ENCODE results near the gene BLACAT1.
"Not testable (repeated sequence)": the region's sequence is repeated elsewhere in the genome, so short reads cannot be mapped to it uniquely, and the experiment has no call there.

The BLACAT1 gene

GRCh38 chr1:205438213-205439158 is 17.4 kb downstream of the BLACAT1 start:
- no peak for FAIRE-seq

GRCh38 chr1:205437570-205437969 is 18.3 kb downstream of the BLACAT1 start:
- no peak for FAIRE-seq

GRCh38 chr1:205436776-205437410 is 19.0 kb downstream of the BLACAT1 start:
- no peak for FAIRE-seq

GRCh38 chr1:205435578-205436573 is 20.0 kb downstream of the BLACAT1 start:
- no peak for FAIRE-seq

- FAIRE-seq, result no peak
Measured at GRCh38 chr1:205434738-205435137, 21.1 kb downstream of the BLACAT1 start.

GRCh38 chr1:205432692-205433091 is 23.2 kb downstream of the BLACAT1 start:
- not testable (repeated sequence) for FAIRE-seq

GRCh38 chr1:205432116-205432515 is 23.7 kb downstream of the BLACAT1 start:
- no peak for FAIRE-seq

- no peak for FAIRE-seq
Measured at GRCh38 chr1:205430696-205431305, 25.0 kb downstream of the BLACAT1 start.

- no peak for FAIRE-seq
Measured at GRCh38 chr1:205429762-205430695, 25.8 kb downstream of the BLACAT1 start.

- FAIRE-seq, result no peak
Measured at GRCh38 chr1:205424901-205425600, 30.8 kb downstream of the BLACAT1 start.

- no peak for FAIRE-seq
Measured at GRCh38 chr1:205423814-205424399, 31.9 kb downstream of the BLACAT1 start.

- FAIRE-seq, result peak; percentile 71
Measured at GRCh38 chr1:205422993-205423642, 32.7 kb downstream of the BLACAT1 start.

GRCh38 chr1:205421798-205422197 is 34.0 kb downstream of the BLACAT1 start, which contains the start of gene LEMD1:
Gene LEMD1, minus strand, starts transcription at chr1:205422056. Its CDS starts 1,520 bp downstream, at chr1:205420536.
- no peak for FAIRE-seq

- no peak for FAIRE-seq
Measured at GRCh38 chr1:205420938-205421337, 34.9 kb downstream of the BLACAT1 start.

- no peak for FAIRE-seq
Measured at GRCh38 chr1:205417870-205418635, 37.8 kb downstream of the BLACAT1 start.

GRCh38 chr1:205416322-205416721 is 39.5 kb downstream of the BLACAT1 start:
- FAIRE-seq, result no peak

GRCh38 chr1:205410581-205411298 is 45.1 kb downstream of the BLACAT1 start:
- no peak for FAIRE-seq

- no peak for FAIRE-seq
Measured at GRCh38 chr1:205407970-205408369, 47.9 kb downstream of the BLACAT1 start.

Data from G401.6 (cell line).